Activated CD4-positive, alpha-beta T cell treated with anti-CD3 and anti-CD28 coated beads for 48 hours (primary cell): ENCODE measurements around the gene PDPN.
"Not testable (repeated sequence)": the region's sequence is repeated elsewhere in the genome, so short reads cannot be mapped to it uniquely, and the experiment has no call there.

Experiments used
- DNase-seq: peaks from one replicate; pipeline ENCODE4 v3.0.0-alpha.2; 2020

Gene PDPN, protein sequence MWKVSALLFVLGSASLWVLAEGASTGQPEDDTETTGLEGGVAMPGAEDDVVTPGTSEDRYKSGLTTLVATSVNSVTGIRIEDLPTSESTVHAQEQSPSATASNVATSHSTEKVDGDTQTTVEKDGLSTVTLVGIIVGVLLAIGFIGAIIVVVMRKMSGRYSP

GRCh38 chr1:13583595-13583965 is at the start of gene PDPN:
Gene PDPN, plus strand, starts transcription at chr1:13583832. Its CDS starts 202 bp downstream, at chr1:13584034.
- no peak for DNase-seq

DNA sequence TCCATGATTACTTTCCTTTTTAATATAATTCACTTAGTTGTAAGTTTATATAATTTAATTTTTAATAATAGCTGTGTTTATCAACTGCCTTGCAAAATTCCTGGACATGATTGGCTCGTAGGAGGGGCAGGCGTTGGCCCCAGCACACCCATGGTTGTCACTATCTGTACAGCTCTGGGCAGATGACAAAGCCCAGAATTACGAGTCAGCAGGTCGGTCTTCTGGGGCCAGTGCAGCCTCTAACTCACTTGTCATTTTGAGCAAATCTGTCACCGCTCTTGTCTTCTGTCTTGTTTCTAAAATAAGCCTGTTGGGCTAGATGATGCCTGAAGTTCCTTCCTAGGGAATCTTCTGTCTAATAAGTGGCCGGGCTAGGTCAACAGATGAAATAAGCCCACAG is 48.4 kb upstream of the PDPN start:
- no peak for DNase-seq

DNA sequence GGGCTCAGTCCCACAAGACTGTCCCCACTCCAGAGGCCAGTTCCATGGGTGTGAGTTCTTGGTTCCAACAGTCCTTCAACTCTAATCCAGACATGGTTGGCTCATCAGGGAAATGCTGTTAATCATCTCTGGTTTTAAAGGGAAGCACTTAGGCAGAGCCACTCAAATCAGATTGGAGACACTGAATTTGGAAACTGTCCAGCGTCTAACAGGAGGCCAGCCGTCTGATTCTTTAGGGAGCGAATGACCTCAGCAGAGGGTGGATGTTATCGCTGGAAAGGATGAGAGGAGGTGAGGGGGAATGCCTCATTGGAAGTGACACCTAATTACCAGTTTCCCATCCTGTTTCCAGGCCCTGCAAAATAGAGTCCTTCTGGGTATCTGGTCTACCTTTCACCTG is 47.1 kb upstream of the PDPN start:
- no peak for DNase-seq

DNA sequence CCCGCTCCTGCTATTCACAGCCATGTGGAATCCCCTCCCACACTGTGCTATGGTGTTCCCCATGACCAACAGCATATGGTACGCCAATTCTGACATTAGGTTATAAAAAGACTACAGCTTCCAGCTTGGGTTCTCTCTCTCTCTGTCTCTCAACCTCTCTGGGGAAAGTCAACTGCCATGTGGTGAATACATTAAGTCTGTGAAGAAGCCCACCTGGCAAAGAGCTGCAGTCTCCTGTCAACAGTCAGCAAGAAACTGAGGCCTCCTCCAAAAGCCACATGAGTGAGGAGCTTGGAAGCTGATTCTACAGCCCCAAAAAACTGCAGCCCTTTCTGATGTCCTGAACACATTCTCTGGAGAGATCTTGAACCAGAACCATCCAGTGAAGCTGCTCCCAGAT is 44.8 kb upstream of the PDPN start:
- no peak for DNase-seq

- DNase-seq: no peak
These were observed 43.9 kb upstream of the PDPN start for GRCh38 chr1:13539683-13540082.

GRCh38 chr1:13540866-13541265 is 42.8 kb upstream of the PDPN start:
- DNase-seq: no peak

GRCh38 chr1:13541435-13542215 is 42.0 kb upstream of the PDPN start:
- DNase-seq: no peak

- no peak for DNase-seq
These were observed 40.0 kb upstream of the PDPN start for GRCh38 chr1:13543451-13544220.

DNA sequence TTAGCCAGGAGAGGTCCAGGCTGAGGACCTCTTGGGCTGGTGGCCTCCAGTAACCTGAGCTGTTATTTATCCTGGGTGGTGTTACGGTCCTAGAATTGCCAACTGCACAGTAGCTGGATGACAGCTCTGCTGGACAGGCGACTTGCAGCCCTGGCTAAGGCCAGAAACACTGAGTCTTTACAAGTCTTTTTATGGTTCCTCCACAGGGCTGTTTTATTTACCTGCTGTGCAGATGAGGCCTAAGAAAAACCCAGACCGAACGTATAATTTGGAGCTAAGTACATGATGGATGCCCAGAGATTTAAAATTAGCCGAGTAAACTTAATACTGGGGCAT is 39.4 kb upstream of the PDPN start:
- no peak for DNase-seq

- no peak for DNase-seq
These were observed 36.8 kb upstream of the PDPN start for GRCh38 chr1:13546791-13547190.

DNA sequence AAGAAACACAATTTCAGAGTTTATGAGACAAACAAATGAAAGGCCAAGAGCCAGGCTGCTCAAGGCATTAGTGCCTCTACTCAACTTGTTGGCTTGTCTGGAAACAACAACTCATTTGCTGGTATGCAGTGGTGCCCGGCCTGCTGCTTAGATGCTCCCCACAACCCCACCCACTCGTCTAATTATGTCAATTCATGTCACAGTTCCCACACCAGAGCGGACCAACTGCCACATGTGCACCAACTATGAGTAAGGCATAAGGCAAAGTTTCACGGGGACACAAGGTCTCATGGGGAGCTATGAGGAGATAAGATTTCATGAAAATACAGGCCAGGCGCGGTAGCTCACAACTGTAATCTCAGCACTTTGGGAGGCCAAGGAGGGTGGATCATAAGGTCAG is 35.4 kb upstream of the PDPN start:
- DNase-seq: no peak

GRCh38 chr1:13549021-13549420 is 34.6 kb upstream of the PDPN start:
- DNase-seq: no peak

DNA sequence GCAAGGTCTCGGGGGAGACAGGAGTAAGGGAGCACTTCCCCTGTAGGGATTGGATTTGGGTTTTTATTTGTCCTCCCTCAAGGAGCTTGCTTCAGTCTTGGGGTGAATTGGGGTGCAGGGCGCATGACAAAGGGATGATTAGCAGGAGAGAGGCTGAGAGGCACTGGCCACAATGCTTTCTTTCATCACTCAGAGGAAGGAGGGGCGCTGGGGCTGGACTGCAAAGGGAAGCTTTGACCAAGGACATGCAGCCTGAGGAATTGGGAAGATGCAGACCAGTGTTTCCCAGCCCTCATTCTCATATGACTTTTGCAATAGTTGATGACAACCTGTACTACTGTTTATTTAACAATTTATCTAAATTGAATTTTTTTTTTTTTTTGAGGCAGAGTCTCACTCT is 34.1 kb upstream of the PDPN start:
- DNase-seq: no peak

GRCh38 chr1:13550663-13551062 is 33.0 kb upstream of the PDPN start:
- DNase-seq: no peak

DNA sequence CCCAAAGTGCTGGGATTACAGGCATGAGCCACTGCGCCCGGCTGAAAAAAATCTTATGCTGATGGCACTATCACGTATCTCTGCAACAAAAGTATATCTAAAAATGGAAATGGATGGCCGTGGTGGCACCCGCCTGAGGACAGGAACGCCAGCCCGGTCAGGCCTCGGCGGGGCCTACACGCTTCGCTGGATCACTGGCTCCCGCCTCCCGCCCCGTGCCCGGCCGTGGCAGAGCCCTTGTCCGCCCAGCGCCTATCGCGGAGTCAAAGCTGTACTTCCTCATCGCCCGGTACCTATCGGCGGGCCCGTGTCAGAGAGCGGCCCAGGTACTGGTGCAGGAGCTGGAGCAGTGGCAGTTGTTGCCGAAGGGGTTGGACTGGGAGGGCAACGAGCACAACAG is 28.8 kb upstream of the PDPN start:
- DNase-seq: no peak

GRCh38 chr1:13556224-13556764 is 27.3 kb upstream of the PDPN start:
- DNase-seq: no peak

DNA sequence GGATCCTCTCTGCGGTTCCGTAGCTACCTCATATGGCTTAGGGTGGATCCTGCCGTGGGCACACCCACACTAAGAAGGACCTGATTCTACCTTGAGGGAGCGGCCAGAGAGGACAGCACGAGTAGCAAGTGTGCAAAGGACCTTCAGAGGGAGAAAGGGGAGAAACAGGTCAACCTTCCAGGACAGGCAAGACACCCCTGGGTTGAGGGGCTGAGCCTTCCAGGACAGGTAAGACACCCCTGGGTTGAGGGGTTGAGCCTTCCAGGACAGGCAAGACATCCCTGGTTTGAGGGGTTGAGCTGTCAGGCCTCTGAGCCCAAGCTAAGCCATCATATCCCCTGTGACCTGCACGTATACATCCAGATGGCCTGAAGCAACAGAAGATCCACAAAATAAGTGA is 23.1 kb upstream of the PDPN start:
- no peak for DNase-seq

- DNase-seq: not testable (repeated sequence)
These were observed 20.7 kb upstream of the PDPN start for GRCh38 chr1:13562981-13563380.

- DNase-seq: no peak
These were observed 19.6 kb upstream of the PDPN start for GRCh38 chr1:13564073-13564472.

- DNase-seq: peak; percentile 9
These were observed 13.2 kb upstream of the PDPN start for GRCh38 chr1:13570435-13570834.

DNA sequence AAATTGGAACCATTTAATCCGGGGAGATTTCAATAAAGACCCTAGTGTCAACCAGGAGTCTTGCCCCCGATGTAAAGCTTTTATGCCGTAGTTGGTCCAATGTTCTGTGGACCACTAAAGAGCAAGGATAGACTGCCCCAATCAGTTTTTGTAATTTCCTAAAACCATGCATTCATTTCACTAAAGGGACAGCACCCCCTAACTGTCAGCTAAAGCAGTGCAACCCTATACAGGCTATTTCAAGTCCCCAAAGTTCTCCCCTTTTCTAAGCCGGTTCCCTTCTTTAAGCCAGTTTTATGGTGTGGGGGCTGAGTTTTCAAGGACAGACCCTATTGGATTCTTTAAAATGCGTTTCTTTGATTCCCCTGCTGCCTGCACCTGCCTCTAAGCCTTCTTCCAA is 12.7 kb upstream of the PDPN start:
- no peak for DNase-seq

DNA sequence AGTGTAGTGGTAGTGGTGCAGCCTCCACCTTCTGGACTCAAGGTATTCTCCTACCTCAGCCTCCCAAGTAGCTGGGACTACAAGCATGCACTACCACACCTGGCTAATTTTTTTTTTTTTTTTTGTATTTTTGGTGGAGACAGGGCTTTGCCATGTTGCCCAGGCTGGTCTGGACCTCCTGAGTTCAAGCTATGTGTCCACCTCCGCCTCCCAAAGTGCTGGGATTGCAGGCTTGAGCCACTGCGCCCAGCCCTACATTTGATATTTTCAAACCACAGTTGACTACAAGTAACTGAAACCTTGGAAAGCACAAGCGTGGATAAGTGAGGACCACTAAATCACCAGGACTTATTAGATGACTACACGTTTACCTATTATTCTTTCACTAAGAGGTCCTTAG is 10.0 kb upstream of the PDPN start:
- DNase-seq: no peak

- DNase-seq: no peak
These were observed 6.7 kb upstream of the PDPN start for GRCh38 chr1:13576926-13577325.

- no peak for DNase-seq
These were observed 5.8 kb upstream of the PDPN start for GRCh38 chr1:13577846-13578245.
